ENCODE measurements around the gene OSBPL6.
"Not testable (repeated sequence)": the region's sequence is repeated elsewhere in the genome, so short reads cannot be mapped to it uniquely, and the experiment has no call there.

OSBPL6 gene

GRCh38 chr2:178163911-178164310, 30.4 kb upstream of the OSBPL6 start:
- 89% methylated on average over 1 of the region's 1 CpG; no CpG with 5 or more reads in 1 of the 2 experiments for WGBS, 2 experiments
- Histone ChIP-seq H3K27ac (ENCODE audit: insufficient read depth, low read depth, low read length, poor library complexity, severe bottlenecking) (no peak overlapping the region), H3K36me3 (ENCODE audit: control insufficient read depth, insufficient read depth, low read length) (no peaks in the 10 kb centered on the region), H3K4me1 (ENCODE audit: control insufficient read depth, insufficient read depth, low read length) (no peaks in the 10 kb centered on the region), H3K4me3 (ENCODE audit: insufficient read depth, low read depth, low read length) (no peak overlapping the region), H3K9me3 (ENCODE audit: control insufficient read depth, low read length) (no peaks in the 10 kb centered on the region), H3K27me3 (ENCODE audit: control insufficient read depth, insufficient read depth, low read length, poor library complexity, severe bottlenecking) (no peaks in the 10 kb centered on the region)

- Histone ChIP-seq H3K4me1 (ENCODE audit: control insufficient read depth, insufficient read depth, low read length) (no peaks in the 10 kb centered on the region), H3K36me3 (ENCODE audit: control insufficient read depth, insufficient read depth, low read length) (no peaks in the 10 kb centered on the region), H3K27ac (ENCODE audit: insufficient read depth, low read depth, low read length, poor library complexity, severe bottlenecking) (no peak overlapping the region), H3K4me3 (ENCODE audit: insufficient read depth, low read depth, low read length) (no peak overlapping the region), H3K27me3 (ENCODE audit: control insufficient read depth, insufficient read depth, low read length, poor library complexity, severe bottlenecking) (no peaks in the 10 kb centered on the region), H3K9me3 (ENCODE audit: control insufficient read depth, low read length) (no peaks in the 10 kb centered on the region)
- WGBS, 2 experiments = 100% methylated on average over 1 of the region's 1 CpG; no CpG with 5 or more reads in 1 of the 2 experiments
Observed at GRCh38 chr2:178173657-178174056, 20.7 kb upstream of the OSBPL6 start.

GRCh38 chr2:178177066-178177679, 17.1 kb upstream of the OSBPL6 start:
- no peak overlapping the region for H3K4me3 ChIP-seq (ENCODE audit: insufficient read depth, low read depth, low read length)
- H3K27me3 ChIP-seq (ENCODE audit: control insufficient read depth, insufficient read depth, low read length, poor library complexity, severe bottlenecking) = no peaks in the 10 kb centered on the region
- H3K4me1 ChIP-seq (ENCODE audit: control insufficient read depth, insufficient read depth, low read length) = no peaks in the 10 kb centered on the region
- no peaks in the 10 kb centered on the region for H3K9me3 ChIP-seq (ENCODE audit: control insufficient read depth, low read length)
- 87 to 91% methylated on average over 1 of the region's 1 CpG for WGBS, 2 experiments
- no peak overlapping the region for H3K27ac ChIP-seq (ENCODE audit: insufficient read depth, low read depth, low read length, poor library complexity, severe bottlenecking)
- H3K36me3 ChIP-seq (ENCODE audit: control insufficient read depth, insufficient read depth, low read length) = no peaks in the 10 kb centered on the region

- not testable (repeated sequence) for H3K36me3 ChIP-seq (ENCODE audit: control insufficient read depth, insufficient read depth, low read length); H3K27ac ChIP-seq (ENCODE audit: insufficient read depth, low read depth, low read length, poor library complexity, severe bottlenecking); H3K27me3 ChIP-seq (ENCODE audit: control insufficient read depth, insufficient read depth, low read length, poor library complexity, severe bottlenecking); H3K4me3 ChIP-seq (ENCODE audit: insufficient read depth, low read depth, low read length); H3K4me1 ChIP-seq (ENCODE audit: control insufficient read depth, insufficient read depth, low read length); H3K9me3 ChIP-seq (ENCODE audit: control insufficient read depth, low read length)
- 80 to 96% methylated on average over 1 to 2 of the region's 2 CpGs for WGBS, 2 experiments
Observed at GRCh38 chr2:178180648-178181047, 13.7 kb upstream of the OSBPL6 start.

- 89 to 97% methylated on average over 3 of the region's 4 CpGs for WGBS, 2 experiments
- no peaks in the 10 kb centered on the region for H3K4me1 ChIP-seq (ENCODE audit: control insufficient read depth, insufficient read depth, low read length)
- H3K9me3 ChIP-seq (ENCODE audit: control insufficient read depth, low read length) = no peaks in the 10 kb centered on the region
- H3K36me3 ChIP-seq (ENCODE audit: control insufficient read depth, insufficient read depth, low read length) = no peaks in the 10 kb centered on the region
- peaks cover 16% of the 10 kb centered on the region for H3K27me3 ChIP-seq (ENCODE audit: control insufficient read depth, insufficient read depth, low read length, poor library complexity, severe bottlenecking)
- no peak overlapping the region for H3K27ac ChIP-seq (ENCODE audit: insufficient read depth, low read depth, low read length, poor library complexity, severe bottlenecking)
- H3K4me3 ChIP-seq (ENCODE audit: insufficient read depth, low read depth, low read length) = no peak overlapping the region
Observed at GRCh38 chr2:178187861-178188260, 6.5 kb upstream of the OSBPL6 start.

- Histone ChIP-seq H3K9me3 (ENCODE audit: control insufficient read depth, low read length) (no peaks in the 10 kb centered on the region), H3K27me3 (ENCODE audit: control insufficient read depth, insufficient read depth, low read length, poor library complexity, severe bottlenecking) (peaks cover 23% of the 10 kb centered on the region), H3K36me3 (ENCODE audit: control insufficient read depth, insufficient read depth, low read length) (no peaks in the 10 kb centered on the region), H3K4me1 (ENCODE audit: control insufficient read depth, insufficient read depth, low read length) (peaks cover 2% of the 10 kb centered on the region), H3K27ac (ENCODE audit: insufficient read depth, low read depth, low read length, poor library complexity, severe bottlenecking) (no peak overlapping the region), H3K4me3 (ENCODE audit: insufficient read depth, low read depth, low read length) (no peak overlapping the region)
- WGBS, 2 experiments = 93 to 94% methylated on average over 2 of the region's 2 CpGs
Observed at GRCh38 chr2:178188466-178188865, 5.8 kb upstream of the OSBPL6 start.

- WGBS, 2 experiments = 71 to 76% methylated on average over 6 of the region's 6 CpGs
Observed at GRCh38 chr2:178191004-178191508, 3.3 kb upstream of the OSBPL6 start.

GRCh38 chr2:178191511-178191910, 2.8 kb upstream of the OSBPL6 start:
- H3K36me3 ChIP-seq (ENCODE audit: control insufficient read depth, insufficient read depth, low read length) = no peaks in the 10 kb centered on the region
- peaks cover 31% of the 10 kb centered on the region for H3K27me3 ChIP-seq (ENCODE audit: control insufficient read depth, insufficient read depth, low read length, poor library complexity, severe bottlenecking)
- WGBS, 2 experiments = 91 to 92% methylated on average over 2 of the region's 2 CpGs
- H3K4me1 ChIP-seq (ENCODE audit: control insufficient read depth, insufficient read depth, low read length) = peaks cover 14% of the 10 kb centered on the region
- H3K4me3 ChIP-seq (ENCODE audit: insufficient read depth, low read depth, low read length) = no peak overlapping the region
- H3K9me3 ChIP-seq (ENCODE audit: control insufficient read depth, low read length) = no peaks in the 10 kb centered on the region
- H3K27ac ChIP-seq (ENCODE audit: insufficient read depth, low read depth, low read length, poor library complexity, severe bottlenecking) = no peak overlapping the region

More at GRCh38 chr2:178191004-178191508, 3.3 kb upstream of the OSBPL6 start:
- Histone ChIP-seq H3K27ac (ENCODE audit: insufficient read depth, low read depth, low read length, poor library complexity, severe bottlenecking) (no peak overlapping the region), H3K4me3 (ENCODE audit: insufficient read depth, low read depth, low read length) (no peak overlapping the region), H3K9me3 (ENCODE audit: control insufficient read depth, low read length) (no peaks in the 10 kb centered on the region), H3K36me3 (ENCODE audit: control insufficient read depth, insufficient read depth, low read length) (no peaks in the 10 kb centered on the region), H3K27me3 (ENCODE audit: control insufficient read depth, insufficient read depth, low read length, poor library complexity, severe bottlenecking) (peaks cover 31% of the 10 kb centered on the region), H3K4me1 (ENCODE audit: control insufficient read depth, insufficient read depth, low read length) (peaks cover 12% of the 10 kb centered on the region)

- peaks cover 31% of the 10 kb centered on the region for H3K27me3 ChIP-seq (ENCODE audit: control insufficient read depth, insufficient read depth, low read length, poor library complexity, severe bottlenecking)
- peak overlapping the region; percentile 94 for H3K4me3 ChIP-seq (ENCODE audit: insufficient read depth, low read depth, low read length)
- 23 to 32% methylated on average over 9 to 10 of the region's 10 CpGs for WGBS, 2 experiments
- no peaks in the 10 kb centered on the region for H3K36me3 ChIP-seq (ENCODE audit: control insufficient read depth, insufficient read depth, low read length)
- no peak overlapping the region for H3K27ac ChIP-seq (ENCODE audit: insufficient read depth, low read depth, low read length, poor library complexity, severe bottlenecking)
- no peaks in the 10 kb centered on the region for H3K9me3 ChIP-seq (ENCODE audit: control insufficient read depth, low read length)
- H3K4me1 ChIP-seq (ENCODE audit: control insufficient read depth, insufficient read depth, low read length) = peaks cover 14% of the 10 kb centered on the region
Observed at GRCh38 chr2:178193496-178193822, 853 bp upstream of the OSBPL6 start.

GRCh38 chr2:178194600-178195389, 483 bp downstream of the OSBPL6 start:
- H3K27me3 ChIP-seq (ENCODE audit: control insufficient read depth, insufficient read depth, low read length, poor library complexity, severe bottlenecking) = peaks cover 31% of the 10 kb centered on the region
- H3K4me3 ChIP-seq (ENCODE audit: insufficient read depth, low read depth, low read length) = peak overlapping the region; percentile 94
- 0 to 1% methylated on average over 83 of the region's 83 CpGs for WGBS, 2 experiments
- H3K36me3 ChIP-seq (ENCODE audit: control insufficient read depth, insufficient read depth, low read length) = no peaks in the 10 kb centered on the region
- H3K27ac ChIP-seq (ENCODE audit: insufficient read depth, low read depth, low read length, poor library complexity, severe bottlenecking) = peak overlapping the region; percentile 0
- H3K4me1 ChIP-seq (ENCODE audit: control insufficient read depth, insufficient read depth, low read length) = peaks cover 14% of the 10 kb centered on the region
- no peaks in the 10 kb centered on the region for H3K9me3 ChIP-seq (ENCODE audit: control insufficient read depth, low read length)
